HepG2 (cell line): ENCODE results near the gene KLHL28. TPM values are rescaled to one million over a fixed set of nuclear protein-coding genes. Genes with fewer than 3 reads are reported as not detected.

Experiments used
- ATAC-seq: fragments of 200-7000 bp; cut with Tn5 transposase; 3 replicates; pipeline ENCODE4 v1.9.1; 2020; ENCODE audit warnings: mild to moderate bottlenecking, moderate library complexity
- BruUV-seq: library from RNA; stranded (reverse); fragments of 400-500 nt; replicated peaks from 2 replicates; lab custom pipeline; 2021; lab: Mats Ljungman, UMichigan
- CTCF ChIA-PET: fragments of 300-600 bp; formaldehyde crosslinking; extraction: SDS; loops from one replicate; lab custom pipeline; 2021; ENCODE audit warnings: low total read pairs, inconsistent platforms, low intra/inter-chr PET ratio; lab: Yijun Ruan, JAX
- POLR2A ChIA-PET: fragments of 350-600 bp; sonication (Branson Sonifier 250); formaldehyde crosslinking; loops from one replicate; lab custom pipeline; 2020; ENCODE audit warnings: antibody characterized with exemption, inconsistent platforms; lab: Yijun Ruan, JAX
- DNase-seq: peaks from one replicate; pipeline ENCODE4 v3.0.0-alpha.2; 2015; ENCODE audit warnings: low spot score
- FAIRE-seq: peaks from 3 replicates; lab custom pipeline; 2011; peaks lifted over from hg19 to GRCh38; lab: Jason Lieb, UNC
- H2AFZ ChIP-seq: one replicate; pipeline ENCODE4 v1.6.1; 2011; ENCODE audit warnings: low read length, inconsistent platforms
- H3K27ac ChIP-seq: fragments of 300-600 bp; 3 replicates; pipeline ENCODE4 v1.8.0; 2011; ENCODE audit warnings: mixed run types, mild to moderate bottlenecking, mixed read lengths, low read length, inconsistent platforms; ENCODE audit not compliant: insufficient read depth; ENCODE audit errors: extremely low read length
- H3K27me3 ChIP-seq, 2 experiments: fragments of 200-600 bp in 1 of 2; 2 replicates in 1 of 2; 3 replicates in 1 of 2; pipeline versions ENCODE4 v1.6.0 to v1.8.0; 2011; ENCODE audit warnings: low read length in 2 of 2, mild to moderate bottlenecking in 2 of 2, moderate library complexity in 2 of 2, inconsistent platforms in 1 of 2; ENCODE audit not compliant: insufficient read depth in 2 of 2, control insufficient read depth in 1 of 2
- H3K36me3 ChIP-seq, 2 experiments: fragments of 200-600 bp in 1 of 2; replicated peaks in 1 of 2; 2 replicates in 1 of 2; 3 replicates in 1 of 2; pipeline versions ENCODE4 v1.5.1 to v1.8.0; 2011; ENCODE audit warnings: low read length in 2 of 2, inconsistent platforms in 1 of 2; ENCODE audit not compliant: insufficient read depth in 2 of 2, control insufficient read depth in 1 of 2
- H3K4me1 ChIP-seq: 2 replicates; pipeline ENCODE4 v1.5.1; 2012; ENCODE audit warnings: low read length, inconsistent platforms; ENCODE audit not compliant: insufficient read depth
- H3K4me2 ChIP-seq: 2 replicates; pipeline ENCODE4 v1.6.0; 2011; ENCODE audit warnings: low read depth, low read length, inconsistent platforms
- H3K4me3 ChIP-seq, 3 experiments: fragments of 200-600 bp in 1 of 3; sonication (generic), shearing (Covaris generic) in 1 of 3; replicated peaks in 1 of 3; 2 replicates each; pipeline ENCODE4 v1.5.1; 2011 to 2016; ENCODE audit warnings: low read length in 3 of 3, inconsistent platforms in 2 of 3, low read depth in 2 of 3, mild to moderate bottlenecking in 2 of 3, control low read depth in 1 of 3, mixed read lengths in 1 of 3; ENCODE audit not compliant: insufficient read depth in 1 of 3
- H3K79me2 ChIP-seq: one replicate; pipeline ENCODE4 v1.6.1; 2011; ENCODE audit warnings: low read length, inconsistent platforms; ENCODE audit not compliant: insufficient read depth
- H3K9ac ChIP-seq: 2 replicates; pipeline ENCODE4 v1.6.0; 2011; ENCODE audit warnings: mild to moderate bottlenecking, low read depth, low read length, inconsistent platforms; ENCODE audit not compliant: insufficient read depth
- H3K9me3 ChIP-seq: 2 replicates; pipeline ENCODE4 v1.5.1; 2012; ENCODE audit warnings: mild to moderate bottlenecking, low read length
- H4K20me1 ChIP-seq: 2 replicates; pipeline ENCODE4 v1.6.0; 2011; ENCODE audit warnings: inconsistent platforms, mild to moderate bottlenecking, low read length, moderate library complexity; ENCODE audit not compliant: insufficient read depth
- ATAD3A ChIP-seq: sonication (generic); formaldehyde crosslinking; IDR thresholded peaks from 2 replicates; pipeline ENCODE4 v1.4.0; 2020; ENCODE audit warnings: missing genetic modification reagents
- ATRX ChIP-seq: sonication (generic); formaldehyde crosslinking; IDR thresholded peaks from 2 replicates; pipeline ENCODE4 v1.4.0; 2020; ENCODE audit warnings: missing genetic modification reagents, borderline replicate concordance
- PCBP2 ChIP-seq: fragments of 200-400 bp; formaldehyde crosslinking; optimal IDR thresholded peaks from 2 replicates; pipeline ENCODE3; 2018; ENCODE audit warnings: low read length, low read depth; ENCODE audit not compliant: poor library complexity, severe bottlenecking
- PHF8 ChIP-seq: sonication (generic); formaldehyde crosslinking; IDR thresholded peaks from 2 replicates; pipeline ENCODE4 v1.5.0; 2020; ENCODE audit warnings: missing genetic modification reagents
- SIN3A ChIP-seq: IDR thresholded peaks from 2 replicates; pipeline ENCODE4 v1.6.1; 2011; ENCODE audit warnings: low read depth, mild to moderate bottlenecking, control low read depth, low read length, borderline replicate concordance
- SRSF1 ChIP-seq: fragments of 200-400 bp; formaldehyde crosslinking; optimal IDR thresholded peaks from 2 replicates; pipeline ENCODE3; 2017; ENCODE audit warnings: mild to moderate bottlenecking, low read depth, low read length, moderate library complexity
- TCF7L2 ChIP-seq: IDR thresholded peaks from 2 replicates; pipeline ENCODE4 v1.6.1; 2011; ENCODE audit warnings: mild to moderate bottlenecking, low read depth, low read length, moderate library complexity
- ZNF263 ChIP-seq: sonication (generic); formaldehyde crosslinking; IDR thresholded peaks from 2 replicates; pipeline ENCODE4 v1.4.0; 2020; ENCODE audit warnings: missing genetic modification reagents
- ZNF383 ChIP-seq: sonication (generic); formaldehyde crosslinking; IDR thresholded peaks from 2 replicates; pipeline ENCODE4 v1.4.0; 2020; ENCODE audit warnings: missing genetic modification reagents, mild to moderate bottlenecking, borderline replicate concordance
- WGBS: methylation state at CpG from one replicate; pipeline ENCODE4 v1.1.6; 2017; ENCODE audit warnings: low lambda C conversion rate; 5-methylcytosine and 5-hydroxymethylcytosine counted together
- in situ Hi-C: cut with HindIII; loops from 2 replicates; pipeline ENCODE4 v1.10.0; 2017; ENCODE audit warnings: low pct_unique_long_range_greater_than_20kb; ENCODE audit not compliant: extremely low pct_ligation_motif_present
- intact Hi-C: fragments of 100-400 bp; cut with micrococcal nuclease; formaldehyde crosslinking; loops from one replicate; pipeline ENCODE4 v1.10.0; 2022; ENCODE audit not compliant: unreplicated experiment
- polyA plus RNA-seq, 8 experiments: library from polyadenylated mRNA; depleted of rRNA in 3 of 8; stranded (reverse) in 7 of 8; unstranded in 1 of 8; fragments of >200 nt; fragmentation: Illumina TruSeq in 4 of 8; extraction: Trizol in 4 of 8; gene quantifications; 2 replicates each; pipeline versions ENCODE4 v1.2.1 to v1.2.3, GENCODE V29; 2011 to 2016; ENCODE audit warnings: low read depth in 4 of 8, missing spikeins in 1 of 8, mixed read lengths in 1 of 8; ENCODE audit not compliant: insufficient read depth in 1 of 8
- total RNA-seq, 5 experiments: library from RNA; depleted of rRNA; stranded (reverse); fragments of >200 nt; fragmentation: Illumina TruSeq; extraction: Trizol; gene quantifications; 2 replicates each; pipeline ENCODE4 v1.2.3, GENCODE V29; 2016; ENCODE audit warnings: low read depth in 1 of 5
- TF ChIP-seq, protein P1 (sequence below), 2 experiments: IDR thresholded peaks; 2 replicates each; pipeline ENCODE4 v1.6.1; 2011 to 2012; ENCODE audit warnings: low read length in 2 of 2, borderline replicate concordance in 1 of 2, low read depth in 1 of 2, mild to moderate bottlenecking in 1 of 2, moderate library complexity in 1 of 2

Gene KLHL28
- total and polyA plus RNA-seq, 2 of the 13 experiments (the other 11 are each of a cell fraction or from before 2014, with no cell fraction given), result 3.4 to 6.6 TPM

DNA sequence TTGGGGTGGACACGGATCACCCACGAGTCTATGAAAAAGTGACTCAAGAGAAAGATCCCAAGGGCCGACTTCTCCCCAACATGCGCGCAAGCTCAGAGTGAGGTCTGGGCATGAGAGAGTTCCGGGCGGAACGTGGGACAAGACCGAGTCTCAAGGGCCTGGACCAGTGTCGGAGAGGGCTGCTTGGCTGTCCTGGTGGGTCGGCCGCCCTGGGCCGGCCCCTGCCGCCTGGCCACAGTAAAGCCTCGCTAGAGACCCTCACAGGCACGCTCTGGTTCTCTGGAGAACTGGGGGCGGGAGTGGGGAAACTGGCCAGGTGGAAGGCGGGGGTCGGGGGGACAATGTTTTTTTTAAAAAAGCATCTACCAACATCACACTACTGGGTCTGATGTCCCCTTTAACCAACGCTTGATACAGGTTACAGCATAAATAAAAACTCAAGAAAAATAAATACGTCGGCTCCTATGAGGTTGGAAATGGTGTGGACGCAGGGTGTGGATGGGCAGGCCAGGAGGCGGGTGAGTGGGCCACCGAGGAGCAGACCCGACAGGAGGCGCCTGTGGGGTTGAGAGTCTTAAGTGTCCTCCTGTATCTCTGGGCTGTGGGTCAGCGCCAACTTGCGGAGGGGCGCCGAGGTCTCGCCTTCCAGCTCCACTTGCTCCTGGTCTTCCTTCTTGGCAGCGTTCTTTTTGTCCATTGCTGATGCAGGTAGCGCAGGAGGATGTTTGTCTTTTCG lies 74.7 kb downstream of the KLHL28 start:
- no peak overlapping the region for H2AFZ ChIP-seq
- WGBS, result 58% methylated on average over 35 of the region's 35 CpGs

DNA sequence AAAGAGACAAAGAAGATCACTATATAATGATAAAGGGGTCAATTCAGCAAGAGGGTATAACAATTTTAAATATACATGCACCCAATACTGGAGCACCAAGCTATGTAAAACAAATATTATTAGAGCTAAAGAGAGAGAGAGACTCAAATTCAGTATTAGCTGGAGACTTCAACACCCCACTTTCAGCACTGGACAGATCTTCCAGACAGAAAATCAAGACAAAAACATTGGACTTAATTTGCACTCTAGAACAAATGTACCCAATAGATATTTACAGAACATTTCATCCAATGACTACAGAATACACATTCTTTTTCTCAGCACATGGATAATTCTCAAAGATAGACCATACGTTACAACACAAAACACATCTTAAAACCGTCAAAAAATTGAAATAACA lies 81.0 kb downstream of the KLHL28 start:
- TF ChIP-seq ZNF383 (CRISPR knock-in tag), result no peak
- TF ChIP-seq, protein P1, sequence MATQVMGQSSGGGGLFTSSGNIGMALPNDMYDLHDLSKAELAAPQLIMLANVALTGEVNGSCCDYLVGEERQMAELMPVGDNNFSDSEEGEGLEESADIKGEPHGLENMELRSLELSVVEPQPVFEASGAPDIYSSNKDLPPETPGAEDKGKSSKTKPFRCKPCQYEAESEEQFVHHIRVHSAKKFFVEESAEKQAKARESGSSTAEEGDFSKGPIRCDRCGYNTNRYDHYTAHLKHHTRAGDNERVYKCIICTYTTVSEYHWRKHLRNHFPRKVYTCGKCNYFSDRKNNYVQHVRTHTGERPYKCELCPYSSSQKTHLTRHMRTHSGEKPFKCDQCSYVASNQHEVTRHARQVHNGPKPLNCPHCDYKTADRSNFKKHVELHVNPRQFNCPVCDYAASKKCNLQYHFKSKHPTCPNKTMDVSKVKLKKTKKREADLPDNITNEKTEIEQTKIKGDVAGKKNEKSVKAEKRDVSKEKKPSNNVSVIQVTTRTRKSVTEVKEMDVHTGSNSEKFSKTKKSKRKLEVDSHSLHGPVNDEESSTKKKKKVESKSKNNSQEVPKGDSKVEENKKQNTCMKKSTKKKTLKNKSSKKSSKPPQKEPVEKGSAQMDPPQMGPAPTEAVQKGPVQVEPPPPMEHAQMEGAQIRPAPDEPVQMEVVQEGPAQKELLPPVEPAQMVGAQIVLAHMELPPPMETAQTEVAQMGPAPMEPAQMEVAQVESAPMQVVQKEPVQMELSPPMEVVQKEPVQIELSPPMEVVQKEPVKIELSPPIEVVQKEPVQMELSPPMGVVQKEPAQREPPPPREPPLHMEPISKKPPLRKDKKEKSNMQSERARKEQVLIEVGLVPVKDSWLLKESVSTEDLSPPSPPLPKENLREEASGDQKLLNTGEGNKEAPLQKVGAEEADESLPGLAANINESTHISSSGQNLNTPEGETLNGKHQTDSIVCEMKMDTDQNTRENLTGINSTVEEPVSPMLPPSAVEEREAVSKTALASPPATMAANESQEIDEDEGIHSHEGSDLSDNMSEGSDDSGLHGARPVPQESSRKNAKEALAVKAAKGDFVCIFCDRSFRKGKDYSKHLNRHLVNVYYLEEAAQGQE (IDR thresholded peaks at IDR 0.05; ENCODE audit: borderline replicate concordance in 1 of 2, low read depth in 1 of 2, low read length in 2 of 2), result peak in 1 of 2 experiments; percentile 78; a peak in 2 of 4 replicates
- TF ChIP-seq, all 625 proteins: peak for 1
- in situ Hi-C loops (no loop called here), intact Hi-C loops (no loop called here)
- ChIA-PET POLR2A (no interaction called here), CTCF (no interaction called here)
- Histone ChIP-seq H4K20me1 (no peaks in the 10 kb centered on the region), H3K4me1 (no peaks in the 10 kb centered on the region), H3K79me2 (no peaks in the 10 kb centered on the region), H3K9ac (no peak overlapping the region), H3K9me3 (peaks cover 8% of the 10 kb centered on the region; the same call in 1 of the 2 replicates), H3K4me3 (no peak overlapping the region), H3K36me3 (no peaks in the 10 kb centered on the region), H2AFZ (no peak overlapping the region), H3K27me3 (0 out of 5 replicates have a peak, but pooled peaks cover 0 to 3% of the 10 kb centered on the region in 2 experiments), H3K4me2 (no peak overlapping the region), H3K27ac (no peak overlapping the region)
- WGBS, result 51% methylated on average over 2 of the region's 2 CpGs
- DNase-seq (no peak), FAIRE-seq (no peak), ATAC-seq (no peak)
- BruUV-seq, result no TSS peak

More for the DNA sequence above, 74.7 kb downstream of the KLHL28 start:
- Histone ChIP-seq H3K9ac (no peak overlapping the region), H3K4me1 (peaks cover 6% of the 10 kb centered on the region; the same call in 1 of the 2 replicates), H3K27me3 (peaks cover 0 to 3% of the 10 kb centered on the region in 2 experiments; a peak in 2 of 5 replicates), H3K4me2 (no peak overlapping the region), H3K36me3 (no peaks in the 10 kb centered on the region), H3K9me3 (peaks cover 6% of the 10 kb centered on the region; the same call in 1 of the 2 replicates), H3K27ac (no peak overlapping the region), H4K20me1 (no peaks in the 10 kb centered on the region), H3K4me3 (no peak overlapping the region), H3K79me2 (no peaks in the 10 kb centered on the region)
- FAIRE-seq (no peak), ATAC-seq (no peak), DNase-seq (no peak)
- intact Hi-C loops (no loop called here), in situ Hi-C loops (no loop called here)
- no peak for TF ChIP-seq SRSF1
- TF ChIP-seq ATAD3A, result no peak
- no peak for TF ChIP-seq PCBP2
- no peak for TF ChIP-seq SIN3A
- TF ChIP-seq ZNF263 (CRISPR knock-in tag), result no peak
- TF ChIP-seq ATRX (CRISPR knock-in tag), result no peak
- no peak for TF ChIP-seq PHF8 (CRISPR knock-in tag)
- TF ChIP-seq TCF7L2, result no peak
- CTCF ChIA-PET, result no interaction called here
- BruUV-seq, result no TSS peak
- POLR2A ChIA-PET, result no interaction called here
